Measurements from ENCODE around the gene ZNF516. TPM values are rescaled to one million over a fixed set of nuclear protein-coding genes. Genes with fewer than 3 reads are reported as not detected.

The ZNF516 gene
- total and polyA plus RNA-seq, 2 of the 4 experiments (the other 2 are of a cell fraction), result 7.9 to 16.9 TPM

GRCh38 chr18:76459687-76460350 is 35.2 kb downstream of the ZNF516 start:
- peak overlapping the region; percentile 75; the same call in 2 of the 3 replicates for H2BK15ac ChIP-seq (ENCODE audit: low read depth, low read length)
- H2BK120ac ChIP-seq (ENCODE audit: low read depth, low read length), result peak overlapping the region; percentile 93
- peak overlapping the region; percentile 49 for H3K56ac ChIP-seq (ENCODE audit: extremely low read depth, insufficient read depth, low read length)
- H4K20me1 ChIP-seq (ENCODE audit: insufficient read depth, low read length), result peaks cover 64% of the 10 kb centered on the region
- peak overlapping the region; percentile 97 for H2AK5ac ChIP-seq (ENCODE audit: low read depth, low read length)
- POLR2A ChIA-PET (ENCODE audit: unreplicated experiment), result no interaction called here
- CTCF ChIA-PET, result no interaction called here
- H2AK9ac ChIP-seq (replicated peaks; ENCODE audit: low read depth, low read length, poor library complexity), result peak overlapping the region; percentile 94
- H3K14ac ChIP-seq (replicated peaks; ENCODE audit: low read depth, low read length), result peak overlapping the region; percentile 75
- peaks cover 41 to 96% of the 10 kb centered on the region in 2 experiments for H3K79me1 ChIP-seq (ENCODE audit: low read depth in 1 of 2, low read length in 2 of 2)
- H3K36me3 ChIP-seq (ENCODE audit: control insufficient read depth, insufficient read depth, low read length), result peaks cover 21% of the 10 kb centered on the region
- peak overlapping the region; percentile 77 for H2AFZ ChIP-seq (replicated peaks; ENCODE audit: low read length, poor library complexity)
- H3K27ac ChIP-seq (ENCODE audit: insufficient read depth, low read length), result peak overlapping the region; percentile 89
- H2BK20ac ChIP-seq (ENCODE audit: low read depth, low read length), result peak overlapping the region; percentile 81
- H3K4ac ChIP-seq (ENCODE audit: low read depth, low read length), result peak overlapping the region; percentile 94
- H4K8ac ChIP-seq (ENCODE audit: low read depth in 2 of 2, low read length in 2 of 2), result peak overlapping the region; percentile 64 to 86; a peak in 3 of 4 replicates
- peak overlapping the region; percentile 85 for H4K91ac ChIP-seq (ENCODE audit: insufficient read depth, low read depth, low read length)
- peak overlapping the region; percentile 93 for H2BK5ac ChIP-seq (ENCODE audit: low read depth, low read length, poor library complexity, severe bottlenecking)
- H3K4me3 ChIP-seq (ENCODE audit: insufficient read depth, low read depth, low read length), result no peak overlapping the region
- in situ Hi-C loops (cut with MboI; ENCODE audit: low sequenced_read_pairs) (loop anchor here (25.0 kb wide), 1 partner anchor 652 kb away; no protein-coding TSS in a partner anchor), dilution Hi-C loops (cut with HindIII; ENCODE audit: low sequenced_read_pairs, unreplicated experiment) (no loop called here), intact Hi-C loops (cut with micrococcal nuclease) (no loop called here)
- H3K9me1 ChIP-seq (ENCODE audit: insufficient read depth, low read length), result peaks cover 37% of the 10 kb centered on the region
- no peaks in the 10 kb centered on the region for H3K9me3 ChIP-seq (ENCODE audit: control insufficient read depth, insufficient read depth, low read length)
- H4K5ac ChIP-seq (ENCODE audit: low read depth, low read length), result peak overlapping the region; percentile 40
- peak overlapping the region; percentile 75 for H3K4me2 ChIP-seq (ENCODE audit: low read depth, low read length)
- H3K9ac ChIP-seq (ENCODE audit: low read depth, low read length), result peak overlapping the region; percentile 40
- BruUV-seq (replicated peaks), result no TSS peak
- ATAC-seq (ENCODE audit: low read depth), result peak; percentile 94
- DNase-seq, result peak; percentile 100
- peaks cover 43% of the 10 kb centered on the region for H3K4me1 ChIP-seq (ENCODE audit: control insufficient read depth, insufficient read depth, low read length)
- WGBS, 2 experiments (ENCODE audit: extremely low coverage in 2 of 2, insufficient read length in 1 of 2), result 21% methylated on average over 10 of the region's 26 CpGs; no CpG with 5 or more reads in 1 of the 2 experiments
- H3K27me3 ChIP-seq (ENCODE audit: control insufficient read depth, insufficient read depth, low read length), result no peaks in the 10 kb centered on the region
- H3K18ac ChIP-seq (ENCODE audit: low read depth, low read length), result peak overlapping the region; percentile 70
- peak overlapping the region; percentile 82 for H3K23ac ChIP-seq (ENCODE audit: low read depth, low read length)
- TF ChIP-seq CHD1 (IDR thresholded peaks at IDR 0.05; ENCODE audit: low read depth, low read length) (no peak), MAFK (IDR thresholded peaks at IDR 0.05; ENCODE audit: low read depth, low read length) (peak; percentile 82), RFX5 (IDR thresholded peaks at IDR 0.05; ENCODE audit: low read depth, low read length) (0 out of 2 replicates have a peak, but pooled peaks have one; percentile 7), CEBPB (IDR thresholded peaks at IDR 0.05; ENCODE audit: low read depth, low read length) (no peak), CTCF (conservative IDR thresholded peaks at IDR 0.05; ENCODE audit: low read depth, low read length) (peak; percentile 27; the same call in 1 of the 2 replicates), POLR2A (IDR thresholded peaks at IDR 0.05; ENCODE audit: low read depth, low read length) (no peak), SMC3 (IDR thresholded peaks at IDR 0.05; ENCODE audit: low read depth, low read length) (no peak; the same call in 1 of the 2 replicates), RCOR1 (IDR thresholded peaks at IDR 0.05; ENCODE audit: insufficient replicate concordance, low read length) (peak; percentile 62), BHLHE40 (IDR thresholded peaks at IDR 0.05; ENCODE audit: low read depth, low read length) (0 out of 2 replicates have a peak, but pooled peaks have one; percentile 28), NFE2L2 (IDR thresholded peaks at IDR 0.05; ENCODE audit: low read depth, low read length) (peak; percentile 34; the same call in 1 of the 2 replicates), MAZ (IDR thresholded peaks at IDR 0.05; ENCODE audit: borderline replicate concordance, low read depth, low read length) (no peak; the same call in 1 of the 2 replicates), FOS (IDR thresholded peaks at IDR 0.05; ENCODE audit: low read depth, low read length) (peak; percentile 66), RAD21 (IDR thresholded peaks at IDR 0.05; ENCODE audit: low read length) (peak; percentile 51; the same call in 1 of the 2 replicates), ELK1 (IDR thresholded peaks at IDR 0.05; ENCODE audit: borderline replicate concordance, low read depth, low read length) (no peak), MXI1 (IDR thresholded peaks at IDR 0.05; ENCODE audit: borderline replicate concordance, low read depth, low read length) (no peak)
